Trophoblast cell (in vitro differentiated cells and primary cell): ENCODE results near the gene TMEM97.

Source experiments
- DNase-seq, 2 donors: peaks; one replicate each; pipeline ENCODE4 v3.0.0-alpha.2; 2016
- H2AFZ ChIP-seq: 2 replicates; pipeline ENCODE4 v1.6.1; 2013; ENCODE audit warnings: low read length, moderate library complexity, mild to moderate bottlenecking; ENCODE audit not compliant: insufficient read depth, poor library complexity
- H2AK5ac ChIP-seq: 2 replicates; pipeline ENCODE4 v1.6.1; 2013; ENCODE audit warnings: mild to moderate bottlenecking, low read length
- H2BK120ac ChIP-seq: 2 replicates; pipeline ENCODE4 v1.6.1; 2013; ENCODE audit warnings: low read length, mild to moderate bottlenecking, moderate library complexity; ENCODE audit not compliant: insufficient read depth, poor library complexity
- H2BK12ac ChIP-seq: 2 replicates; pipeline ENCODE4 v1.6.1; 2013; ENCODE audit warnings: mild to moderate bottlenecking, low read length, moderate library complexity
- H2BK5ac ChIP-seq: 2 replicates; pipeline ENCODE4 v1.6.1; 2013; ENCODE audit warnings: low read length, low read depth, moderate library complexity, mild to moderate bottlenecking; ENCODE audit not compliant: poor library complexity
- H3K14ac ChIP-seq: 2 replicates; pipeline ENCODE4 v1.6.1; 2013; ENCODE audit warnings: mild to moderate bottlenecking, low read length
- H3K18ac ChIP-seq: 2 replicates; pipeline ENCODE4 v1.6.1; 2013; ENCODE audit warnings: mild to moderate bottlenecking, low read length
- H3K23ac ChIP-seq: 2 replicates; pipeline ENCODE4 v1.6.1; 2013; ENCODE audit warnings: low read length
- H3K27ac ChIP-seq: 2 replicates; pipeline ENCODE4 v1.5.1; 2013; ENCODE audit warnings: low read depth, mild to moderate bottlenecking, inconsistent platforms, low read length, moderate library complexity
- H3K27me3 ChIP-seq: 2 replicates; pipeline ENCODE4 v1.6.1; 2013; ENCODE audit warnings: inconsistent platforms, mild to moderate bottlenecking, low read length, moderate library complexity; ENCODE audit not compliant: insufficient read depth
- H3K36me3 ChIP-seq, 2 experiments: 1 replicate in 1 of 2; 2 replicates in 1 of 2; pipeline ENCODE4 v1.6.1; 2013; ENCODE audit warnings: low read length in 2 of 2, mild to moderate bottlenecking in 2 of 2, moderate library complexity in 1 of 2; ENCODE audit not compliant: insufficient read depth in 2 of 2, control insufficient read depth in 1 of 2
- H3K4ac ChIP-seq: 2 replicates; pipeline ENCODE4 v1.6.1; 2013; ENCODE audit warnings: low read depth, mild to moderate bottlenecking, low read length, moderate library complexity
- H3K4me1 ChIP-seq, 2 experiments: 1 replicate in 1 of 2; 2 replicates in 1 of 2; pipeline ENCODE4 v1.6.1; 2013; ENCODE audit warnings: low read length in 2 of 2, mild to moderate bottlenecking in 2 of 2, moderate library complexity in 1 of 2; ENCODE audit not compliant: insufficient read depth in 2 of 2, control insufficient read depth in 1 of 2
- H3K4me2 ChIP-seq: 2 replicates; pipeline ENCODE4 v1.6.1; 2013; ENCODE audit warnings: inconsistent platforms, mild to moderate bottlenecking, low read length, moderate library complexity
- H3K4me3 ChIP-seq: 2 replicates; pipeline ENCODE4 v1.5.1; 2013; ENCODE audit warnings: mild to moderate bottlenecking, low read depth, low read length, inconsistent platforms
- H3K79me1 ChIP-seq: one replicate; pipeline ENCODE4 v1.6.1; 2013; ENCODE audit warnings: low read length
- H3K79me2 ChIP-seq: 2 replicates; pipeline ENCODE4 v1.6.1; 2013; ENCODE audit warnings: low read length, mild to moderate bottlenecking; ENCODE audit not compliant: control insufficient read depth, insufficient read depth, poor library complexity
- H3K9ac ChIP-seq: 2 replicates; pipeline ENCODE4 v1.6.1; 2013; ENCODE audit warnings: mild to moderate bottlenecking, low read length
- H3K9me3 ChIP-seq: 2 replicates; pipeline ENCODE4 v1.6.1; 2013; ENCODE audit warnings: low read depth, mild to moderate bottlenecking, control low read depth, inconsistent platforms, low read length; ENCODE audit not compliant: insufficient read depth
- H4K12ac ChIP-seq: 2 replicates; pipeline ENCODE4 v1.6.1; 2013; ENCODE audit warnings: low read depth, mild to moderate bottlenecking, low read length, moderate library complexity
- H4K8ac ChIP-seq: 2 replicates; pipeline ENCODE4 v1.6.1; 2013; ENCODE audit warnings: low read depth, mild to moderate bottlenecking, low read length, moderate library complexity
- H4K91ac ChIP-seq: one replicate; pipeline ENCODE4 v1.6.1; 2013; ENCODE audit warnings: low read depth, mild to moderate bottlenecking, low read length, moderate library complexity
- WGBS: extraction: QIAGEN DNeasy Blood & Tissue Kit; methylation state at CpG from one replicate; pipeline ENCODE4 v1.1.7; 2013; ENCODE audit warnings: missing lambda C conversion rate; ENCODE audit not compliant: insufficient read length, insufficient coverage; ENCODE audit errors: extremely low coverage; 5-methylcytosine and 5-hydroxymethylcytosine counted together

TMEM97 gene

DNA sequence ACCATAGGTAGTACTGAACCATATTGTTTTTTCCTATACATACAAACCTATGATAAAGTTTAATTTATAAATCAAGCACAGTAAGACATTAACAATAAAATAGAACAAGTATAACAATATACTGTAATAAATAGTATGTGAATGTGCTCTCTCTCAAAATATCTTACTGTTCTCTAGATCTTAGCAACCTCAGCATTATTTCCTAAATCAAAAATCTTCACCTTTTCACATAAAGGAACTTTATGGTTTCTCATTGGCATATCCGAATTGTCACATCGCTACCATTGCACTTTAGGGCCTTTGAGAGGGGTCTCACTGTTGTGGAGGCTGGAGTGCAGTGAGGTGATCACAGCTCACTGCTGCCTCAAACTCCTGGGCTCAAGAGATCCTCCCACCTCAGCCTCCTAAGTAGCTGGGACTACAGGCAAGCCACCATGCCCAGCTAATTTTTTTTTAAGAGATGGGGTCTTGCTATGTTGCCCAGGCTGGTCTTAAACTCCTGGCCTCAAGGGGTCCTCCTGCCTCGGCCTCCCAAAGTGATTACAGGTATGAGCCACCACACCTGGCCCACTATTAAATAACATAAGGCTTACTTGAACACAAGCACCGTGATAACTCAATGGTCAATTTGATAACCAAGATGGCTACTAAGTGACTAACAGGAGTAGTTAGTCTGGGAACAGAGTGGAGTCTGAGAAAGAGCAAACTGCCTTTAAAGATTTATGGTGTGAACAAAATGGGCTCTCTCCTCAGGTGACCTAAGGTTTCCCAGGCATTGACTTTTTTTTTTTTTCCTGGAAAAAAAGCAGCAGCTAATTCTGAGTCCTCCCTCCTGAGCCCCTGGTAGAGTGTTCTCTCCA lies 2.9 kb upstream of the TMEM97 start:
- no CpG with 5 or more reads among the region's 4 CpGs for WGBS
- no peak overlapping the region for H2BK12ac ChIP-seq

DNA sequence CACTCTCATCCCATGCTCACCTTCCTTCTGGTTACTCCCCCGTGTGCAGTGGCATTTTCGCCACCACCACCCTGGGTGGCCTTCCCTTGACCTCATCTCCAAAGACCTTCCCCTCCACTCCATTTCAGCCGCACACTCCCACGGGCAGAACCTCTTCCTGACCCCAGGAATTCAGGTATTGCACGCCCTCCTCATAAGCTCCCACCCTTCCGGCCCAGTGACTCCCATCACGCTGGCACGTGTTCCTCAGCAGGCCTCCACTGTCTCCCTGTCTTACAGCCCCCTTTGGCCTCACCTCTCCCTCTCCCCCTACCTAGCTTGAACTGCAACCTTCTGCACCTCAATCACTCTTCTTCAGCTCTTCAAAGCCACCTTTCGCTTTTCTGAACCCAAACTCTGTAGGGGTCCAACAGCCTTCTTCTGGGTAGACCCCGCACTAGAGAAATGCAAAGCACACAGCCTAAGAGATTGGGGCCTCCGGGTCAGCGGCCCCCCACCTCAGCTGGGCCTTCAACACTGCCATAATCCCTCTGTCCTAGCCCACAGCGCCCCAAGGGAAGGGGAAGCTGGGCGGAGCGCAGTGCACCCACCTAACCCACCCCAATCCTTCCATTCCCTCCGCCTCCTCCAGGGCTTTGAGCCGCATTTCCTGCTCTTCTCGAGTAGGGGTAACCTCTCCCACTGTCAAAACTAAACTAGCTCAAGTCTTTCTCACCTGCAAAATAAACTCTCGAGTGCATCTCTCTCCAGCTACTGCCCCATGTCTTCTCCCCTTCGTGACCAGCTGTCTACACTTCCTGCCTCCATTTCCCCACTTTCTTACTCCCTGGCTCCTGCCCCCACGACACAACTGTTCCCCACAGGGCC lies 1.7 kb upstream of the TMEM97 start:
- peak overlapping the region; percentile 31 for H4K8ac ChIP-seq
- peaks cover 20 to 27% of the 10 kb centered on the region in 2 experiments for H3K4me1 ChIP-seq
- H2AFZ ChIP-seq = peak overlapping the region; percentile 28
- H3K27me3 ChIP-seq = no peaks in the 10 kb centered on the region
- H2BK12ac ChIP-seq = peak overlapping the region; percentile 47
- peak overlapping the region; percentile 10 for H3K9ac ChIP-seq
- no CpG with 5 or more reads among the region's 21 CpGs for WGBS
- no peak overlapping the region for H3K23ac ChIP-seq
- peak overlapping the region; percentile 10 for H2BK5ac ChIP-seq
- H3K27ac ChIP-seq = no peak overlapping the region
- peak overlapping the region; percentile 63 for H2AK5ac ChIP-seq
- peak overlapping the region; percentile 38 for H3K18ac ChIP-seq
- H3K79me1 ChIP-seq = peaks cover 14% of the 10 kb centered on the region
- peak overlapping the region; percentile 64 for H4K91ac ChIP-seq
- no peak for DNase-seq
- peak overlapping the region; percentile 11 for H3K4ac ChIP-seq
- H3K36me3 ChIP-seq = peaks cover 2 to 5% of the 10 kb centered on the region in 2 experiments
- H3K79me2 ChIP-seq = peaks cover 27% of the 10 kb centered on the region
- H3K9me3 ChIP-seq = no peaks in the 10 kb centered on the region
- peak overlapping the region; percentile 5 for H2BK120ac ChIP-seq
- H3K14ac ChIP-seq = peak overlapping the region; percentile 77
- H3K4me2 ChIP-seq = peak overlapping the region; percentile 90
- H4K12ac ChIP-seq = no peak overlapping the region
- H3K4me3 ChIP-seq = no peak overlapping the region

More for the DNA sequence above, 2.9 kb upstream of the TMEM97 start:
- Histone ChIP-seq H3K79me2 (peaks cover 18% of the 10 kb centered on the region), H4K8ac (no peak overlapping the region), H3K27ac (no peak overlapping the region), H3K14ac (no peak overlapping the region), H2AK5ac (no peak overlapping the region), H2BK120ac (no peak overlapping the region), H2AFZ (no peak overlapping the region), H3K4me2 (no peak overlapping the region), H3K4me3 (no peak overlapping the region), H3K4ac (no peak overlapping the region), H4K12ac (no peak overlapping the region), H3K23ac (no peak overlapping the region), H2BK5ac (no peak overlapping the region), H3K9me3 (no peaks in the 10 kb centered on the region), H3K27me3 (no peaks in the 10 kb centered on the region), H4K91ac (peak overlapping the region; percentile 28), H3K9ac (no peak overlapping the region), H3K18ac (no peak overlapping the region), H3K36me3 (no peaks in the 10 kb centered on the region), H3K4me1 (peaks cover 16 to 21% of the 10 kb centered on the region in 2 experiments), H3K79me1 (peaks cover 14% of the 10 kb centered on the region)
- DNase-seq = no peak

DNA sequence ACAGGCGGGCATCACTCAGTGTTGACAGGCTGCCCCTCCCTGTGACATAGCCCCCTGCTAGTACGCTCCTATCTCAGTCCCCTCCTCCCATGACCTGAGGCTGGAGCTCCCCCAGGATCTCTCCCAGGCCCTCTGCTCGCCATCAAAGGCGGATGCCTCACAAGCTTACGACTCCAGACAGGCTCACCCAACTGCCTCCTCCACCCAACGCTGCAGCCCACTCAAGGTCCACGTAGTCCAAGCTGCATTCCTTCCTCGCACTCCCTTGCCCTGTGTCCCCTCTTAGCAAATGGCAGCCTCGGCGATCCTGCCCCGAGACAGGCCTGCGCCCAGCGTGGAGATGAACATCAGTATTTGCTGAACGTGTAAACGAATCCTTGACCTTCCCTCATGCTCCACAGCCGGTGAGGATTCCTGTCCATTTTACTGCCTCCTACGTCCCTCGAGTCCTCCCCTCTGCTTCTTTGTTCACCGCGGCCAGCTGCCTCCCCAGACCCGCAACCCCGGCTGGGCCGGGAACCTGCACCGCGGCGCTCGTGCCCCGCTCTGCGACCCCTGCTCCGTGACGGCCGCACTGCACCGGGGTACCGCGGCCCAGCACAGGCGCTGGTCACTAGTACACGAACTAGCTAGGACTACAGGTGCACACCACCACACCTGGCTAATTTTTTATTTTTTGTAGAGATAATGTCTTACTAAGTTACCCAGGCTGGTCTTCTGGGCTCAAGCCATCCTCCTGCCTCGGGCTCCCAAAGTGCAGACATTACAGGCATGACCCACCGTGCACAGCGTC lies 838 bp upstream of the TMEM97 start:
- WGBS = no CpG with 5 or more reads among the region's 40 CpGs
- peak overlapping the region; percentile 28 for H2AFZ ChIP-seq
- no peaks in the 10 kb centered on the region for H3K9me3 ChIP-seq

DNA sequence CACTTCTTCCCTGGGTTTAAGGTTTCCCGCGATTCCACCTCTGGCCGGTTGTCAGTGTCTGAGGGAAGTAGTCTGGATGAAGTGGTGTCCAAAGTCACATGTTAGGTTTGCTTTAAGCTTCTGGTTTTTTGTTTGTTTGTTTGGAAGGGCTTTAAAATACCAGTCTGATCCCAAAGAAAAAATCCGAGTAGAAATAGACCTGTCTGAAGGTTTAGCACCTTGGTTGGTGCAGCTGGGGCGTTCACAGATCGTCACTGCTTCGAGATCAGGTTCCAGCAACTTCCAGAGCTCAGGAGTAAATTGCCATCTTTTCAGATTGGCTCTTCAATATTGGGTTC lies 567 bp downstream of the TMEM97 start:
- H2BK5ac ChIP-seq = peak overlapping the region; percentile 35
- no peak overlapping the region for H3K23ac ChIP-seq
- no peaks in the 10 kb centered on the region for H3K9me3 ChIP-seq

More for the DNA sequence above, 838 bp upstream of the TMEM97 start:
- H3K36me3 ChIP-seq = peaks cover 3 to 5% of the 10 kb centered on the region in 2 experiments
- peak overlapping the region; percentile 90 for H3K4me2 ChIP-seq
- H3K18ac ChIP-seq = peak overlapping the region; percentile 38
- peak overlapping the region; percentile 31 for H3K27ac ChIP-seq
- H3K4me3 ChIP-seq = peak overlapping the region; percentile 70
- peak overlapping the region; percentile 64 for H4K91ac ChIP-seq
- H3K4ac ChIP-seq = peak overlapping the region; percentile 11
- peaks cover 14% of the 10 kb centered on the region for H3K79me1 ChIP-seq
- peak in 1 of 2 donors; percentile 2 for DNase-seq
- peak overlapping the region; percentile 49 for H4K12ac ChIP-seq
- peaks cover 20 to 27% of the 10 kb centered on the region in 2 experiments for H3K4me1 ChIP-seq
- H2BK12ac ChIP-seq = peak overlapping the region; percentile 21
- H3K9ac ChIP-seq = no peak overlapping the region
- peak overlapping the region; percentile 77 for H3K14ac ChIP-seq
- no peaks in the 10 kb centered on the region for H3K27me3 ChIP-seq
- H3K79me2 ChIP-seq = peaks cover 30% of the 10 kb centered on the region
- peak overlapping the region; percentile 29 for H2BK5ac ChIP-seq
- peak overlapping the region; percentile 58 for H2BK120ac ChIP-seq
- peak overlapping the region; percentile 56 for H2AK5ac ChIP-seq
- H3K23ac ChIP-seq = no peak overlapping the region
- peak overlapping the region; percentile 31 for H4K8ac ChIP-seq

More for the DNA sequence above, 567 bp downstream of the TMEM97 start:
- Histone ChIP-seq H3K4me2 (peak overlapping the region; percentile 82), H4K8ac (peak overlapping the region; percentile 59), H3K4me3 (peak overlapping the region; percentile 74), H3K36me3 (peaks cover 3 to 5% of the 10 kb centered on the region in 2 experiments), H4K91ac (peak overlapping the region; percentile 77), H3K4me1 (peaks cover 23 to 27% of the 10 kb centered on the region in 2 experiments), H3K14ac (peak overlapping the region; percentile 75), H2BK120ac (peak overlapping the region; percentile 64), H4K12ac (no peak overlapping the region), H3K27ac (peak overlapping the region; percentile 43), H3K4ac (peak overlapping the region; percentile 89), H3K79me2 (peaks cover 33% of the 10 kb centered on the region), H2AK5ac (peak overlapping the region; percentile 55), H3K27me3 (no peaks in the 10 kb centered on the region), H3K18ac (peak overlapping the region; percentile 31), H3K79me1 (peaks cover 14% of the 10 kb centered on the region), H2BK12ac (peak overlapping the region; percentile 1), H2AFZ (peak overlapping the region; percentile 9), H3K9ac (peak overlapping the region; percentile 87)
- no CpG with 5 or more reads among the region's 7 CpGs for WGBS
- no peak for DNase-seq
